ENCODE results near the gene KHK. TPM values are rescaled to one million over a fixed set of nuclear protein-coding genes. Genes with fewer than 3 reads are reported as not detected.
A peak's percentile ranks its signal among the peaks of the same experiment; 100 is the strongest.

KHK gene
- total RNA-seq, 1 donor from 2014 or later = 2.9 TPM

- DNase-seq = no peak
- Histone ChIP-seq H3K27me3 (ENCODE audit: low read depth) (no peaks in the 10 kb centered on the region), H3K4me1 (peaks cover 36% of the 10 kb centered on the region), H3K9me3 (replicated peaks) (no peaks in the 10 kb centered on the region), H3K4me3 (no peak overlapping the region), H3K36me3 (peaks cover 36% of the 10 kb centered on the region), H3K27ac (replicated peaks) (no peak overlapping the region)
- intact Hi-C loops (cut with micrococcal nuclease) = no loop called here
- TF ChIP-seq CTCF (IDR thresholded peaks at IDR 0.05; ENCODE audit: borderline replicate concordance) = no peak
Measured at GRCh38 chr2:27065128-27065527, 21.4 kb upstream of the KHK start.

GRCh38 chr2:27067385-27067784 is 19.2 kb upstream of the KHK start:
- Histone ChIP-seq H3K27me3 (ENCODE audit: low read depth) (no peaks in the 10 kb centered on the region), H3K4me3 (no peak overlapping the region), H3K4me1 (peaks cover 55% of the 10 kb centered on the region), H3K27ac (replicated peaks) (no peak overlapping the region), H3K36me3 (peaks cover 32% of the 10 kb centered on the region), H3K9me3 (replicated peaks) (no peaks in the 10 kb centered on the region)
- TF ChIP-seq CTCF (IDR thresholded peaks at IDR 0.05; ENCODE audit: borderline replicate concordance) = no peak
- no peak for DNase-seq
- intact Hi-C loops (cut with micrococcal nuclease) = no loop called here

- peaks cover 62% of the 10 kb centered on the region for H3K4me1 ChIP-seq
- intact Hi-C loops (cut with micrococcal nuclease) = no loop called here
- H3K36me3 ChIP-seq = peaks cover 32% of the 10 kb centered on the region
- no peak for DNase-seq
- H3K27ac ChIP-seq (replicated peaks) = peak overlapping the region; percentile 93
- TF ChIP-seq CTCF (IDR thresholded peaks at IDR 0.05; ENCODE audit: borderline replicate concordance) = no peak
- H3K9me3 ChIP-seq (replicated peaks) = no peaks in the 10 kb centered on the region
- no peaks in the 10 kb centered on the region for H3K27me3 ChIP-seq (ENCODE audit: low read depth)
- H3K4me3 ChIP-seq = no peak overlapping the region
Measured at GRCh38 chr2:27069436-27069835, 17.1 kb upstream of the KHK start.

- Histone ChIP-seq H3K4me1 (peaks cover 69% of the 10 kb centered on the region), H3K36me3 (peaks cover 32% of the 10 kb centered on the region)
- intact Hi-C loops (cut with micrococcal nuclease) = no loop called here
Measured at GRCh38 chr2:27069961-27070618, 16.5 kb upstream of the KHK start.

GRCh38 chr2:27070653-27071276 is 15.8 kb upstream of the KHK start:
- no peak for TF ChIP-seq CTCF (IDR thresholded peaks at IDR 0.05; ENCODE audit: borderline replicate concordance)
- no peak for DNase-seq
- no peaks in the 10 kb centered on the region for H3K9me3 ChIP-seq (replicated peaks)
- intact Hi-C loops (cut with micrococcal nuclease) = no loop called here
- peak overlapping the region; percentile 93 for H3K27ac ChIP-seq (replicated peaks)
- peak overlapping the region; percentile 94 for H3K4me3 ChIP-seq
- H3K4me1 ChIP-seq = peaks cover 75% of the 10 kb centered on the region
- no peaks in the 10 kb centered on the region for H3K27me3 ChIP-seq (ENCODE audit: low read depth)
- H3K36me3 ChIP-seq = peaks cover 29% of the 10 kb centered on the region

More at GRCh38 chr2:27069961-27070618, 16.5 kb upstream of the KHK start:
- no peaks in the 10 kb centered on the region for H3K9me3 ChIP-seq (replicated peaks)
- no peak for DNase-seq
- H3K4me3 ChIP-seq = peak overlapping the region; percentile 94
- H3K27ac ChIP-seq (replicated peaks) = peak overlapping the region; percentile 93
- TF ChIP-seq CTCF (IDR thresholded peaks at IDR 0.05; ENCODE audit: borderline replicate concordance) = no peak
- no peaks in the 10 kb centered on the region for H3K27me3 ChIP-seq (ENCODE audit: low read depth)

Data from left ventricle myocardium inferior (tissue), 1 donor.